Fibroblast of skin of right biceps (primary cell): ENCODE results near the gene ZNF236.
"Not testable (repeated sequence)": the region's sequence is repeated elsewhere in the genome, so short reads cannot be mapped to it uniquely, and the experiment has no call there.

ENCODE experiments used
- DNase-seq: peaks from one replicate; pipeline ENCODE4 v3.0.0-alpha.2; 2013

Gene ZNF236

DNA sequence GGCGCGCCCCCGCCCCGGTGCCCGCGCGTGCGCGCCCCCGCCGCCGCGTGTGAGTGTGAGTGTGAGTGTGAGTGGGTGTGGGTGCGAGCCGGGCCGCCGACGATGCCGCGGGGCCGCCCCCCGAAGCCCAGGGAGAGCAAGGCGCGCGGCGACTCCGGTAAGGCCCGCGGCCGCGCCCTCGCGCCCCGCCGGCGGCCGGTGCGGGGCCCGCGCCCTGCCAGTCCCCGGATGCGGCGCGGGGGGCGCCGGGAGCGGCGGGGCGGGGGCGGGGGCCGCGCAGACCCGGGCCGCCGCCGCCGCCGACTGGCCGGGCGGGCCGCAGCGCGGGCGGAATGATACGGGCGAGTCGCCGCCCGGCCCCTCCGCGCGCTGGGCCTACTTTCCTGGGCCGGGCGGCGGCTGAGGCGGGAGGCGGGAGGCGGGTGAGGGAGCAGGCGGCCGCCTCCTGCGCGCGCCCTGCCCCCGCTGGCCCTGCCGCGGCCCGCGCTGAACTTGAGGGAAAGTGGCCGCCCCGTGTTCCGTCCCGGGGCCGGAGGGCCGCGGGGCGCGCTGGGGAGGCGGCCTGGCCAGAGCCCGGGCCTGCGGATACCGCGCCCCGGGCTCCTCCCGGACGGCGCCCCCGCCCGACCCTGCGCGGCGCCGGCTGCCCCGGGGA lies at the start of gene ZNF236:
Gene ZNF236 (plus strand): TSS at position 52 of the 655 bp plus-strand sequence. CDS start 51 bp downstream, at position 103.
- DNase-seq: peak; percentile 88

DNA sequence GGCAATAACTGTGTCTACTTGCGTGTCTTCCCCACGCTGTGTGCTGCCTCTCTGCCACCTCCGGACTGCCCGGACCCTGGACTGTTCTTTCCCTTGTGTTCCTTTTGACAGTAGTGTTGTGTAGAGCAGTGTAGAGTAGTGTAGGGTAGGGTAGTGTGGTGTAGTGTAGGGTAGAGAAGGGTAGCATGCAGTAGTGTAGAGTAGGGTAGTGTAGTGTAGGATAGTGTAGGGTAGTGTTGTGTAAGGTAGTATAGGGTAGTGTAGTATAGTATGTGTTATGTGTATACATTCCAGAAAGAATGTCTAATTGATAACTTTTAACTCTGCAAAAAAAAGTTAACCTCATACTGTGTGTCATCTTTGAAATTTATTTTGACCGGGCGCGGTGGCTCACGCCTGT lies 49.7 kb upstream of the ZNF236 start:
- no peak for DNase-seq

DNA sequence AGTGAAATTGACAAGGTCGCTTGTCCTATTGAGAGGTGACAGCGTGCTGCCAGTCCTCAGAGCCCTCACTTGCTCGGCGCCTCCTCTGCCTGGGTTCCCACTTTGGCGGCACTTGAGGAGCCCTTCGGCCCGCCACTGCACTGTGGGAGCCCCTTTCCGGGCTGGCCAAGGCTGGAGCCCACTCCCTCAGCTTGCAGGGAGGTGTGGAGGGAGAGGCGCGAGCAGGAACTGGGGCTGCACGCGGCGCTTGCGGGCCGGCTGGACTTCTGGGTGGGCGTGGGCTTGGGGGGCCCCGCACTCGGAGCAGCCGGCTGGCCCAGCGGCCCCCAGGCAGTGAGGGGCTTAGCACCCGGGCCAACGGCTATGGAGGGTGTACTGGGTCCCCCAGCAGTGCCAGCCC lies 45.3 kb upstream of the ZNF236 start:
- DNase-seq: not testable (repeated sequence)

DNA sequence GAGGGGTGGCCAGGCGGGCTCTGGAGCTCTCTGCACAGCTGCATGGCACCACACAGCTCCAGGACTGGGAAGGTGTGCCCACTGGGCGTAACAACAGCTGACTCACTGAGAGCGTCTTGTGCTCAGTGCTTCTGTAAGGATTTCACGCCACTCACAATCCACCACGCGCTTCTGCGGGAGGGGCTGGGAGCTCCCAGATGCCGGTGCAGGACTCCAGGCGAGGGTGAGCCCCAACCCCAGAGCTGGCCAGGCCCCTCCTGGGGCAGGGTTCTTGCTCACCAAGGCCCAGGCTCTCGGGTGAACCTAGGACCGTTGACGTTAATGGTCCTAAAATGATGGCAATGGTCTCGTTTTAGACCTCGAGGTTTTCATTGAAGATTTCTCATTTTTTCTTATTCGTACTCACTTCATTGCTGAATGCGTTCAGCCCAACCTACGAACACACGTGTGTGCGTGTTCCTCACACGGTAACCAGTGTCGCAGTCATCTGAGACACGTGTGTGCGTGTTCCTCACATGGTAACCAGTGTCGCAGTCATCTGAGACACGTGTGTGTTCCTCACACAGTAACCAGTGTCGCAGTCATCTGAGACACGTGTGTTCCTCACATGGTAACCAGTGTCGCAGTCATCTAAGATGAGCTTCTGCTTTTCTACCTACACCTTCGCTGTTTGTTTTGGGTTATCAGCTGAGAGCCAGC lies 38.4 kb upstream of the ZNF236 start:
- DNase-seq: no peak

DNA sequence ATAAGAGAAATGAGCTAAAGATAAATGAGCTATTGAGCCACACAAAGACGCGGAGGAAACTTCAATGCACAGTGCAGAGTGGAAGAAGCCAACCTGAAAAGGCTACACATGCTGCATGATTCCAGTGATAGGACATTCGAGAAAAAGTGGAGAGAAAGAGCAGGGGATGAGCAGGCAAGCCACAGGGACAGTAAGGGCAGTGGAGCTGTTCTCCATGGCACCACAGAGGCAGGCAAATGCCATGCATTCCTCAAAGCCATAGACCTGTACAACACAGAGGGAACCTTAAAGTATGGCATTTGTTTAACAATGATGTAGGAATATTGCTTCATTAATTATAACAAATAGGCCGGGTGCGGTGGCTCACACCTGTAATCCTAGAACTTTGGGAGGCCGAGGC lies 36.5 kb upstream of the ZNF236 start:
- no peak for DNase-seq

DNA sequence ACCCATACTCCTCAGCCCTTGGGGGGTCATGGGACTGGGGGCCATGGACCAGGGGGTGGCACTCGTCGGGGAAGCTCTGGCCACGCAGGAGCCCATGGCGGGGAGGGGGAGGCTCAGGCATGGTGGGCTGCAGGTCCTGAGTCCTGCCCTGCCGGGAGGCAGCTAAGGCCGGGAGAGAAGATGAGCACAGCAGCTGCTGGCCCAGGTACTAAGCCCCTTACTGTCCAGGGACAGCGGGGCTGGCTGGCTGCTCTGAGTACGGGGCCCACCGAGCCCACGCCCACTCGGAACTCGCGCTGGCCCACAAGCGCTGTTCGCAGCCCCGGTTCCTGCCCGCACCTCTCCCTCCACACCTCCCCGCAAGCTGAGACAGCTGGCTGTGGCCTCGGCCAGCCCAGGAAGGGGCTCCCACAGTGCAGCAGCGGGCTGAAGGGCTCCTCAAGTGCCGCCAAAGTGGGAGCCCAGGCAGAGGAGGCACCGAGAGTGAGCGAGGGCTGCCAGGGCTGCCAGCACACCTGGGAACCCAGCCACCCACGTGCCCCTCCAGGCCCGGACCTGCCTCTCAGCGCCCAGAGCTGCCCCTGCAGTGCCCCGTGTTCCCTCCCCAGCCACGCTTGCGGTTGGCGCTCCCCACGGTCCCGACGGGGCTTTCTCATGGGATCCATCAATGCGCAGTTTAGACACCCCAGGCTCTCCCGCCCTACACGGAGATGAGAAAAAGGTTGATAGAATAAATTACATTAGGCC lies 33.6 kb upstream of the ZNF236 start:
- no peak for DNase-seq

DNA sequence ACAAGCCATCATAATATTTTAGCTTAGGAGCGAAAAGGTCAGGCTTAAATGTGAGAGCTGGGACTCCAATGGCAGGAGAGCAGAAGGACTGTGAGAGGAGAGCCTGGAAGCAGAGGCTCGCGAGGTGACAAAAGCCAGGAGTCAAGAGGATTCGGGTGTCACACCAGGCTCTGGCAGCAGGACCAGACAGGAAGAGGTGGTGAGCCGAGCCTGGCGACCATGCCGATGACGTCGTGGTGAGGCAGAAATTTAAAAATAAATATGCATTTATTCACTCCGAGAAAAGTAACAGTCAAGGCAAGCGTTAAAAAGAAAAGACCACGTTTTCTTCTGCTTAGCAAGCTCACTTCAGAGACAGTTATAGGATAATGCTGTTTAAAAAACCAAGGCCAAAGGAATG lies 31.3 kb upstream of the ZNF236 start:
- DNase-seq: no peak

DNA sequence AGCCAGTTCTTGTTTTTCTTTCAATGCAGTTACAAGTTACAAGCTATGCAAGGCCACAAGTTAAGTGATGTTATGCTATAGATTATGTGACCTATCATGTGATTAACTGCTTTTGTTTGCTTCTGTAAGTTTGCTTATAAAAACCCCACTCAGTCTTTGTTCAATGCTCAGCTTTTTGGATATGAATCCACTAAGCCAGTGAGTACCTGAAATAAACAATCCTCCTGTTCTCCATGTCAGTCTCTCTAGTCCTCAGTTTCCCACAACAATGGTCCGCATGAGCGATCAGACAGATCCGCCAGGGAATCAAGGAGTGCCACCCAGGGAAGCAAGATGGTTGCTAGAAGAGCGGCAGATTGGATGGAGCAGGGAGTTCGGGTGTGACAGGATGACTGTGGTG lies 30.7 kb upstream of the ZNF236 start:
- no peak for DNase-seq

DNA sequence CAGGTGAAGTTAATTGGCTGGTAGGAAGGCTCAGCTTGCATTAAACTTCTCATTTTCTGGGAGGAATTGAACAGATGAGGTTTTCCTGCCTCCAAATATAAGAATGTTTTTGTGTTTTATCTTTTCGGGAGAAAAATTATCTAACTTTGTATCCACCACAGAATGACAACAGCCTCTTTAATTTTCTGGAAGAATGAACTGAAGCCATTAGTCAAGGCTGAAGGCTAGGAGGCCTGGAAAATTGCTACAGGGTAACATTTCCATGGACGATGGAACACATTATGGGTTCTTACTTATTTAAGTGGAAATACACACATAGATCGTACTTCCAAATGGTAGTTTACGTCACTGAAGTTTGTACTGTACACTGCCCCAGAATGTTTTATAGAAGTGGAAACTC lies 28.0 kb upstream of the ZNF236 start:
- no peak for DNase-seq

DNA sequence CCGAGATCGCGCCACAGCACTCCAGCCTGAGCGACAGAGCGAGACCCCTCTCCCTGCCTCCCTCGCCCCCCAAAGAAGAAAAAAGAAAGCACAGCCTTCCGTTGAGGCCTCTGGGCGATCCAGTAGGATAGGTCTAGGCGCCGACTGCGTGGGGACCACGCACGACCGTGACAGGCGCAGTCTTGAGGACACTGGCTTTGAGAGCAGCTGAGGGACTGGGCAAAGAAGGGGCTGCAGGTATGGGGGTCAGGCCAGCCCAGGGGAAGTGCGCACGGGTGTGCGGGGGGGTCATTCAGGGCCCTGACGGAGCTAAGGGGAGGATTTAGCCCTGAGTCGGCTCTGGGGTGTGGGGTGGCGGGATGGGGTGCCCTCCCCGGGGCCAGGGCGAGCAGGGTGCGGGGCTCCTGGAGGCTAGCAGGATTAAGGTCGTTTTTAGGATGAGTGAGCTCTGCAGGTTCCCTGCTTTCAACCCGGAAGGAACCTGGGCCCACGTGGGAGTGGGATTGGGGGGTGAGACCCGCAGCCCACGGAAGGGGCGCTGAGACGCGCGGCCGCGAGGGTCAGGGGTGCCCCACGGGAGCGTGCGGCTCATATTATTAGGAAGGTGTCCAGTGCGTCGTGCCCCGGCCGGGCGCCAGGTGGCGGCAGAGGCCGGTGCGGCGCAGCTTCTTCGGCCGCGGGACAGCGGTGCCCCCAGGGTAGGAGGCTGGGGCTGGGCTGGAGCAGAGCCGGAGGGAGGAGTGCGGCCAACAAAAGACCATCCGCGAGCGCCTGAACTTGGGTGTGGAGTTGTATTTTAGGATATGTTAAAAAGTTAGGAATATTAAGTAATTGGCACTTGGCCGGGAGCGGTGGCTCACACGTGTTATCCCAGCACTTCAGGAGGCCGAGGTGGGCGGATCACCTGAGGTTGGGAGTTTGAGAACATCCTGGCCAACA lies 20.5 kb upstream of the ZNF236 start:
- DNase-seq: peak; percentile 41

DNA sequence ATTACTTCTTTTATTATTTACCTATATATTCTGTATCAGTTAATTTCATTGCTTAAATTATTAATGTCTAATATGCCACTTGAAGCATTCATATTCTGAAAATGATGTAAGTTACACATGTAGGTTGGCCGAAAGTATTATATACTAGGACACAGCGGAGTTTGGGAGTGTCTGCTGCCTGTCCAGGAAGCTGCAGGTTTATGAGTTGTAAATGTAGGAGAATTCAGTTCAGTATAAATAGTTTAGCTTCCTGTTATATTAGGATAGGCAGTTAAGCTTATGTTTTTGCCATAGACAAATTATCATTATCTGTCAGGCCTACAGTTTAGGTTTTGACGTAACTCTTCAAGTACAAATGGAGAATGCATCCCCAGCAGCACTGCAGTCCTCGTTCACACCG lies 18.9 kb upstream of the ZNF236 start:
- DNase-seq: no peak

DNA sequence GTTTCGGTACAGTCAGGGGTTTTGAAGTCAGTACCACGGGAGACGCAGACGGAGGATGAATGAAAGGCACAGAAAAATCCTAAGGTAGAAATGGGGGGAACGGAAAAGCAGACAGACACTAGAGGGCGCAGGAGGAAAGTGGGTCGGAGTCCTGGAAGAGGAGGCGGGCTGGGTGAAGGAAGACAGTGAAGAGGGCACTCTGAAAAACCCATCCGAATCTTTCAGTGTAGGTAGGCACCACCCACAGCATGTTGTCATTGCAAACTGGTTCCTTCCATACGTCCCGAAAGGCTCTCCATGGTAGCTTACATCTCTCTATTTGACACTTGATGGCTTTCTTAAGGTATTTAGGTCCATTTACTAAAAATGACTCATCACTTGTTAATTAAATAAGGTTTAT lies 18.5 kb upstream of the ZNF236 start:
- DNase-seq: peak; percentile 52

DNA sequence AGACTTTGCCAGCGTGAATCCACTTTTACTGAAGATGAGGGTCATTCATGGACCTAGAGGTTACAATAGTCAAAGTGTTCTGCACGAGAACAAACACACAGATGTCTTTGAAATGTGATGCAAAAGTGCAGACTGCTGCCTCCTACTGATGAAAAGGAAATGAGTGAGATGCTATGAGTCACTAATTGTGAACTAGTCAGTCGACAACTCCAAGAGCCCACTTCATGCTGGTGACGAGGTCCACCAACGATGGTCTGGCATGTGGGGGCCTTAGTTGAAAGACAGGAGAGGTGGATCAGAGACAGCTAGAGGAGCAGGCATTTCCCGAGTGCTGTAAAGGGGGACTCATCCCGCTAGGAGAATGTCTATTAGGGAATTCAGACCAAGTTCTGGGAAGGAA lies 17.1 kb upstream of the ZNF236 start:
- peak; percentile 35 for DNase-seq

DNA sequence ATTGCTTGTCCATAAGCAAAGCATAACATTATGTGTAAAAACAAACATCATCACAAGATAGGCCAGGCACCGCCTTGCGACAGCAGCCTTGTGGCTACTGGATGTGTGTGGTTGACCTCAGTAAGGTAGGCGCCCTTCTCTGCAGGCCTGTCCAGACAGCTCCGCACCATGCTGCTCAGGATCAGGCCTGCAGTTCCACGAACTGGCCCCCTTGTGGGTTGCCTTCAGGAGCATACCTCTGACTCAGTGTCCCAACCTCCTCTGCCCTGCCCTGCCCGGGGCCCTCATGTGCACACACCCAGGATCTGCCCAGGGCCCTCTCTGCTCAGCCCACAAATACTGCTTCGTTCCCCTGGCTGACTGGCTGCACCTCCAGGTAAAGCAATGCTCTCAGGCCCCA lies 16.1 kb upstream of the ZNF236 start:
- no peak for DNase-seq

DNA sequence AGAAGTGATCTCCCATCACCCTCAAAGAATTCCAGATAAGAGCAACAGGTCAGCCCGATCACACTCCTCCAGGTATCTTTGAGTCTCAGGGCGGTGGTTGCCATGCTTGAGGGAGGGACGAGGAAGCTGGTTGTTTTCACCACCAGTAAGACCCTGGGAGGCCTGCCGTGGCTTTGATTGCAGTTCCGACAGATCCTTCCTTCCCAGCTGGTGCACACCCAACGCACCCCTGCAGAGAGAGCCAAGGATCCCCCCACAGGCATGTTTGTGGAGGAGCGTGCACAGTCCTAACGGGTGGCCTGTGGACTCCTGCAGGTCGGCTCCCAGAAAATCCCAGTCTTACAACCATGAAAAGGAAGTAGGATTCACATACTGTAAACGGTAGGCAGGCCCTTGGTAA lies 13.8 kb upstream of the ZNF236 start:
- no peak for DNase-seq

DNA sequence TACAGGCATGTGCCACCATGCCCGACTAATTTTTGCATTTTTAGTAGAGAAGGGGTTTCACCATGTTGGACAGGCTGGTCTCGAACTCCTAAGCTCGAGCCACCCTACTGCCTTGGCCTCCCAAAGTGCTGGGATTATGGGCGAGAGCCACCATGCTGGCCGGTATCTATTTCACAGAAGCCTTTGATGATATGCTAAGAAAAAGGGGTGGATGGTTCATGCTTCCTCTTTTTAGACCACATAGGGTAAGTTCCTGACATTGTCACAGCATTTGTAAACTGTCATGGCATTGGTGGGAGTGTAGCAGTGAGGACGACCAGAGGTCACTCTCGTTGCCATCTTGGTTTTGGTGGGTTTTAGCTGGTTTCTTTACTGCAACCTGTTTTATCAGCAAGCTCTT lies 10.8 kb upstream of the ZNF236 start:
- not testable (repeated sequence) for DNase-seq

DNA sequence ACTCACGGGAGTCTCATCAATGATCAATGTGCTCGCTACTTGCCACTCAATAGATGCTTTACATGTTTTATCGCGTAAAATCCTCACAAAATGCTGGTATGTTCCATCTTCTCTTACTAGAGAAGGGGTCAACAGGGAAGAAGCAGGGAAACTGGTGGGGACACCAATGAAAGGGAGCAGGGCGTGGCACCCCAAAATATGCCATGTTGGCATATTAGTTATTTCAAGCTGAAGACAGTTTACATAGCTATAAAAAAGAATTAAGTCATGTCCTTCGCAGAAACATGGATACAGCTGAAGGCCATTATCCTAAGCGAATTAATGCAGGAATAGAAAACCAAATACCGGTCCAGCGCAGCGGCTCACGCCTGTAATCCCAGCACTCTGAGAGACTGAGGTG lies 8.1 kb upstream of the ZNF236 start:
- DNase-seq: no peak

DNA sequence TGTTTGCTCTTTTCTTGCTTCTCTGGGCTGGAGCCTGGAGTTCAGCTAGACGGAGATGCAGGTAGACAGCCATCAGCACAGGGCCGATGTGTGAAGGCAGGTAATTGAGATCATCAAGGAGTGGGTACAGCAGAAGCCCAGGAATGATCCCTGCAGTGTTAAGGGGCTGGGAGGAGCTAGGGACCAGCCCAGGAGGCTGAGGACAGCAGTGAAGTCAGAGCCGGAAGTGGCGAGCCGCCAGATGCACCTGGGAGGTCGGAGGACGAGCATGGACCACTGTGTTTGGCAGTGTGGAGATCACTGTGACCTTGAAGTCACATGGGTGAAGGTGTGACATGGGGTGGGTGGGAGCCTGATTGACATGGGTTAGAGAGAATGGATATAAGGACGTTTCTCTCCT lies 6.2 kb upstream of the ZNF236 start:
- DNase-seq: no peak

DNA sequence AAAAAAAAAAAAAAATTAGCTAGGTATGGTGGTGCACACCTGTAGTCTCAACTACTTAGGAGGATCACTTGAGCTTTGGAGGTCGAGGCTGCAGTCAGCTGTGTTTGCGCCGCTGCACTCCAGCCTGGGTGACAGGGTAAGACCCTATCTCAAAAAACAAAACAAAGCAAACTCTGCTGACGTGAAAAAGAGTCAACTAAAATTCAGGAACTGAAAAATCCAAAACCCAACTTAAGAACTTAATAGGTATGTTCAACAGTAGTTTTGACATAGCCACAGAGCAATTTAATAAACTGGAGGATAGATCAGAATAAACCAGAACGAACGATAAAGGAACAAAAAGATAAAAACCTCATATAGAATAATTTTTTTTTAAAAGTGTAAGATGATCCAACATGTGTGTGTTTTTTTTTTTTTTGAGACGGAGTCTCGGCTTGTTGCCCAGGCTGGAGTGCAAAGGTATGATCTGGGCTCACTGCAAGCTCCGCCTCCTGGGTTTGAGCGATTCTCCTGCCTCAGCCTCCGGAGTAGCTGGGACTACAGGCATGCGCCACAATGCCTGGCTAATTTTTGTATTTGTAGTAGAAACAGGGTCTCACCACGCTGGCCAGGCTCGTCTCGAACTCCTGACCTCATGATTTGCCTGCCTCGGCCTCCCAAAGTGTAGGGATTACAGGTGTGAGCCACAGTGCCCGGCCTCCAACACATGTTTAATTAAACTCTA lies 4.3 kb upstream of the ZNF236 start:
- no peak for DNase-seq

DNA sequence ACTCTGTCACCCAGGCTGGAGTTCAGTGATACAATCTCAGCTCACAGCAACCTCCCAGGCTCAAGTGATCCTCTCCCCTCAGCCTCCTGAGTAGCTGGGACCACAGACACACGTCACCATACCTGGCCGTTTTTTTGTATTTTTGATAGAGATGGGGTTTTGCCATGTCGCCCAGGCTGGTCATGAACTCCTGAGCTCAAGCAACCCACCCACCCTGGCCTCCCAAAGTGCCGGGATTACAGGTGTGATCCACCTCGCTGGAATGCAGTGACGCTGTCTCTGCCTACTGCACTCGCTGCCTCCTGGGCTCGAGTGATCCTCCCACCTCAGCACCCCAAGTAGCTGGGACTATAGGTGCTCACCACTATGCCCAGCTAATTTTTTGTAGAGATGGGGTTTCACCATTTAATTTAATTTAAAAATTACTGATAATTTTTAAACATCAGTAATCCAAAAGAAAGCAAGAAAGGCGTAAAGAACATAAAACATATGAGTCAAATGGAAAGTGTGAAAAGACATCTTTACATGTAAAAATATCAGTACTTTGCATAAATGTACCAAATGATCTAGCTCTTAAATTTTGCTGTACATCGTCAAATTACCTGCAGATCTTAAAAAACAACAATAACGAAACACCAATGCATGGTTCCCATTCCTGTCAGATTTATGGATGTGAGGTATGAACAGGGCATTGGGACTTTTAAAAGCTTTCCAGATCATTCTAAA lies 2.8 kb upstream of the ZNF236 start:
- no peak for DNase-seq

DNA sequence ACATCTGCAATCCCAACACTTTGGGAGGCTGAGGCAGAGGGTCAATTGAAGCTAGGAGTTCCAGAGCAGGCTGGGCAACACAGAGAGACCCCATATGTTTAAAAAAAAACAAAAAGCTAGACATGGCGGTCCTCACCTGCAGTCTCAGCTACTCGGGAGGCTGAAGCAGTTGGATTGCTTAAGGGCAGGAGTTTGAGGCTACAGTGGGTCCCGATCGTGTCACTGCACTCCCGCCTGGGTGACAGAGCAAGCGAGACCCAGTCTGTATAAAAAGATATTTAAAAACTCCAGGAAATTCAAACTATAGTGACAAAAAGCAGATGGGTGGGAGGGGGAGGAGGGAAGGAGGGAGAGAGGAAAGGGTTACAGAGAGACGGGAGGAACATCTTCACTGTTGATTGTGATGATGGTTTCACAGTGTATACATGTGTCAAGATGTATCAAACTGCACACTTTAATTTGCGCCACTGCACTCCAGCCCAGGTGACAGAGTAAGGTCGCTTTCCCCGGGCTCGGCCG lies 942 bp upstream of the ZNF236 start:
- no peak for DNase-seq
